IPS-18c (cell line): ENCODE results near the gene PPFIA1.
"Not testable (repeated sequence)": the region's sequence is repeated elsewhere in the genome, so short reads cannot be mapped to it uniquely, and the experiment has no call there.

ENCODE experiments used
- H3K4me3 ChIP-seq: 2 replicates; pipeline ENCODE4 v1.7.0; 2013; ENCODE audit warnings: low read depth, mild to moderate bottlenecking, low read length, moderate library complexity; ENCODE audit not compliant: insufficient read depth
- H3K9me3 ChIP-seq: one replicate; pipeline ENCODE4 v1.6.1; 2013; ENCODE audit warnings: mild to moderate bottlenecking, low read length, moderate library complexity; ENCODE audit not compliant: control insufficient read depth, insufficient read depth

Gene PPFIA1

DNA sequence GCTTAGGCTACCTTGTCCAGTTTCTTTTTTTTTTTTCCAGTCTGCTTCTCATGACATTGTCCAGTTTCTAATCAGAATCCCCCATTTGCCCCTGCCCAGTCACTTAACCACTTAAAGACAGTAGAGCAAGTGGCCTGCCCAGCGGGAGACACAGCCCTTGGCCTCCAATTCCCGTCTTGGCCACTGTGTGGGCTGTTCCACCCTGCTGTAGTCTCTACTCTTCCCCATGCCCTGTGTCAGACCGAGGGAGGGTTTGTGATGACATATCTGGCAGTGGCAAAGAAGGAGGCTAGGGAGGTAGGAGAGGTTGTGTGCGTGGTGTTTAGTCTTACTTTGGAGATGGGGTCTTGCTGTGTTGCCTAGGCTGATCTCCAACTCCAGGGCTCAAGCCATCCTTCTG lies 11.5 kb downstream of the PPFIA1 start:
- Histone ChIP-seq H3K9me3 (no peaks in the 10 kb centered on the region), H3K4me3 (no peak overlapping the region)

DNA sequence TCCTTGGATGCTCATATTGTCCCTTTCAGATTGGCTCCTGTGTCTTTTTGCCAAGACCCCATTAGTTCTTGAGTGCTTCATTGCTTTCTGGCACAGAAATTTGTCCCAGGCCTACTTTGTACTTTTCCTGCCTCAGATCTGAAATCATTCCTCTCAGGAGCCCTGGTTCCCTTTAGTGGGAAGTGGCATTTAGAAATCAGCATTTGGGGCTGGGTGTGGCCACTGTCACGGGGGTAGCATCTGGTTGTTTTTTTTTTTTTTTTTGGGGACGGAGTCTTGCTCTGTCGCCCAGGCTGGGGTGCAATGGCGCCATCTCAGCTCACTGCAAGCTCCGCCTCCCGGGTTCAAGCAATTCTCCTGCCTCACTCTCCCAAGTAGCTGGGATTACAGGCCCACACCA lies 18.2 kb downstream of the PPFIA1 start:
- Histone ChIP-seq H3K4me3 (no peak overlapping the region), H3K9me3 (no peaks in the 10 kb centered on the region)

DNA sequence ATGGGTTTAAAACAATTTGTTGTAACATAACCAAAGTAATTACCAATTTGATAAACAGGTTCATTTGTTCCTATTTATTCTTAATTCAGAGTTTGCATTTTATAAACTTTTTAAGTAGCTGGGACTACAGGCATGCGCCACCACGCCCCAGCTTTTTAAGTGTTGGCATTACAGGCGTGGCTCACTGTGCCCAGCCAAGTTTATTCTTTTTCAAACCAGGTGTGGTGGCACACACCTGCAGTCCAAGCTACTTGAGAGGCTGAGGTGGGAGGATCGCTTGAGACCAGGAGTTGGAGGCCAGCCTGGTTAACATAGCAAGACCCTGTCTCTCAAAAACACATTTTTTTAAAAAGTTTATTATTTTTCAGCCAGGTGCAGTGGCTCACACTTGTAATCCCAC lies 19.1 kb downstream of the PPFIA1 start:
- Histone ChIP-seq H3K9me3 (no peaks in the 10 kb centered on the region), H3K4me3 (no peak overlapping the region)

DNA sequence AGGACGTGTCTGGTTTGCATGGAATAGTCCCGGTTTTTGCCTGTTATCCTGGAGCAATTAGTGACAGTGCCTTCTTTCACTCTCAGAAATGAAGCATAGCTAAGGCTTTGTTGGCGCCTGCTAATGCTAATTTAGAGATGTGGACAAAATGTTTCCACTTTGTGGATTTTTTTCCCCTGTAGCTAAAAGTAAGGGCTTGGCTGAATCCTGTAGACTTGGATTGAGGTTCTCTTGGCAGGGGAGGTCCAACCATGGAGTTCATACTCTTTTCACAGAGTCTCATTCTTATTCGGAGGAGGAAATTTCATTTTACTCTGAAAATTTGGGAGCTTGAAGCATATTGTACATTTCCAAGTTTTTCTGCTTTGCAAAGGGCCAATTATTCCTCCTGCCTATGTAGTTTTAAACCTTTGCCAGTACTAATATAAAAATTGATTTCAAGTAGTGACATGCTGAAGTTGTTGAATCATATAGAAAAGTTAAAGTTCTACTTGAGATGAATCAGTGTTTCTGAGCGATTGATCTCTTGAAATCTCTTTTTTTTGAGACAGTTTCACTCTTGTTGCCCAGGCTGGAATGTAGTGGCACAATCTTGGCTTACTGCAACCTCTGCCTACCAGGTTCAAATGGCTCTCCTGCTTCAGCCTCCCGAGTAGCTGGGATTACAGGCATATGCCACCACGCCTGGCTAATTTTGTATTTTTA lies 20.0 kb downstream of the PPFIA1 start:
- H3K4me3 ChIP-seq, result no peak overlapping the region
- no peaks in the 10 kb centered on the region for H3K9me3 ChIP-seq

DNA sequence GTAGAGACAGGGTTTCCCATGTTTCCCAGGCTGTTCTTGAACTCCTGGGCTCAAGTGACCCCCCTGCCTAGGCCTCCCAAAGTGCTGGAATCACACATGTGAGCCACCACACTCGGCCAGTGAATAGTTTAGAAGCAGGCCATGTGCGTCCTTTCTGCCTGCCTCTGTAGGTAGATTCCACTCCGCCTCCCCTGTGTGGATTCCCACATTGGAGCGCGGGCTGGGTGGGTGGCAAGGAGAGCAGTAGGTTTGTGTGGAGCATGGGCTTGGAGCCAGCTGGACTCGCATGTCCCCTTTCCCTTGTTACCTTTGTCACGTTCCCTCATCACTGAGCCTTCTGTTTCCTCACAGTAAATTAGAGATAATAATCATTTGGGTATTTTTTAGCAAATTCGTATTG lies 21.7 kb downstream of the PPFIA1 start:
- Histone ChIP-seq H3K4me3 (no peak overlapping the region), H3K9me3 (no peaks in the 10 kb centered on the region)

DNA sequence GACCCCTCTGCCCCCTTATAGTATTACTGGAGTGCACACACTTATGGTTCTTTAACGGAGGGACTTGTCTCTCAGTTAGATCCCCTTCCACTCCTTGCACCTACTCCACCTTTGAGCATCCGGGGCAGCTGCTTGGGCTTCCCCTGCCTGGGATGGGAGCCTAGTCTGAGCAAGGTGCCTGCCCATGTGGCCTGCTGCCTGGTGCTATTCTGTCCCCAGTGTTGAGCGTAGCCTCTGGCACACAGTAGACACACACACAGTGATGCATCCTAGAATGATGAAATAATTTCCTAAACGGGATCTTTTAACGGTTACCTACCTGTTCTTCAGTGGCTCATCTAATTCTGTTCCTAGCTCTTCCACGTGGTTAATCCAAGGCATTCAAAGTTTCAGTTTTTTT lies 22.4 kb downstream of the PPFIA1 start:
- Histone ChIP-seq H3K4me3 (no peak overlapping the region), H3K9me3 (no peaks in the 10 kb centered on the region)

- H3K9me3 ChIP-seq, H3K4me3 ChIP-seq: not testable (repeated sequence)
These were observed 24.7 kb downstream of the PPFIA1 start for GRCh38 chr11:70295166-70295565.

DNA sequence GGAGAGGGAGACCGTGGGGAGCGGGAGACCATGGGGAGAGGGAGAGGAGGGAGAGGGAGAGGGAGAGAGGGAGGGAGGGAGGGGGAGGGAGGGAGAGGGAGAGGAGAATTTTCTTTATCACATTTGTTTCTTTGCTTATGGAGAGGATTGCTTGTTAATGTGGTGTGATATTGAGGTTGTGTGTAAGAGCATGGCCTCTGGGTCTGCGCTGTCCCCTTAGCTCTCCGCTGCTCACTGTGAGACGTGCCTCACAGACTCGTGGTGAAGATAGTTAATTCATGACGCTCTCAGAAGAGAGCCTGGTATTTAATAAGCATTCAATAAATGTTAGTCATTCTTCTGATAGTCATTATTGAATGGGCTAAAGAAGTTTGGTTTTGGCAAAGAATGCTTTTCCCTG lies 26.2 kb downstream of the PPFIA1 start:
- Histone ChIP-seq H3K4me3 (no peak overlapping the region), H3K9me3 (no peaks in the 10 kb centered on the region)

DNA sequence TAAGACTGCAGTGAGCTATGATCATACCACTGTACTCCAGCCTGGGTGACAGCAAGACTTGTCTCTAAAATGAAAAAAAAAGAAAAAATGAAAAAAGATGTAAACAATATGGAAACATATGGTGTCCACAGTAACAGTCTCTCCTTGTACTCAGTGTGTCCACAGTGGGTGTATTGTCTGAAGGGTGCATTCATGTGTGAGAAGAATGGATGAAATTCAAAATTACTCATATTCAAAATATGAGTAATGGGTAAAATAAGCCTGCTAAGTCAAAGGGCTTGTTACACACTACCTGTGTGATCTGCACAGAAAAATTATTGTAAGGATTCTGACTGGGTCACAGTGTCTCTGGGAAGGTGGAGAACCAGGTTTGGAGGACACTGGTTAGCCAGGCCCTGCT lies 26.9 kb downstream of the PPFIA1 start:
- Histone ChIP-seq H3K9me3 (no peaks in the 10 kb centered on the region), H3K4me3 (no peak overlapping the region)

- no peaks in the 10 kb centered on the region for H3K9me3 ChIP-seq
- H3K4me3 ChIP-seq, result no peak overlapping the region
These were observed 27.9 kb downstream of the PPFIA1 start for GRCh38 chr11:70298243-70298915.

DNA sequence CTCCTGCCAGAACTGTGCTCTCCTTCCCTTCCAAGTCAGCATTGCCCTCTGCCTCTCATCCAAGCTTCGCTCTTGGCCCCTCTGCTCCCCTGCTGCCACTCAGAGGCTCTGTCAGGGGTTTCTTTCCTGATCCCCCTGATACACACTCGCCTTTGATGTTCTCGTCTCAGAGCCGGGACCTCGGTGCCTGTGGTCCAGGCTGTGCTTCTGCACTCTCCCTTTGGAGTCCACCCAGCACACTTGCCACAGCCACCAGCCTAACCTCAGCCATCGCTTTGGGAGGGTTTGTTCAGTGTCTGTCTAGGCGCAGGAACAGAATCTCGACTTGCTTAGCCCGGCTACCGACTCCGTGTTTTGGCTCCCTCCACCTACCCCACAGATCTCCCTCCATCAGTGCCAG lies 29.1 kb downstream of the PPFIA1 start:
- H3K9me3 ChIP-seq, result no peaks in the 10 kb centered on the region
- no peak overlapping the region for H3K4me3 ChIP-seq

DNA sequence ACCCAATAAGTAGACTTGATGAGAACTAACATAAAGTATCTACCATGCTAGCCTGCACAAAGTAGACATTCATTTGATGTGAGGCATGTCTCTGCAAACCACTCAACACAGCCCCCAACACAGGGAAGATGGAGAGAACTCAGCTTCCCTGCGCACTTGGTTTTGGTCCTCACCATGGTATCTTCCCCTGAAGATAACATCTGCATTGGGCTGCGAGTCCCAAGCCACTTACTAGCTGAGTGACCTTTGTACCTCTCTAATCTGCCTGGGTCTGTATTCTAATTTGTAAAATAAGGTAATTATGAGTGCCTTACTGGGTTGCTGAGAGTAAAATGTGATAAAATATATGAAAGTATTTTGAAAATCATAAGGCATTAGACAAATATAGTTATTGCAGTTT lies 30.7 kb downstream of the PPFIA1 start:
- Histone ChIP-seq H3K4me3 (no peak overlapping the region), H3K9me3 (no peaks in the 10 kb centered on the region)

DNA sequence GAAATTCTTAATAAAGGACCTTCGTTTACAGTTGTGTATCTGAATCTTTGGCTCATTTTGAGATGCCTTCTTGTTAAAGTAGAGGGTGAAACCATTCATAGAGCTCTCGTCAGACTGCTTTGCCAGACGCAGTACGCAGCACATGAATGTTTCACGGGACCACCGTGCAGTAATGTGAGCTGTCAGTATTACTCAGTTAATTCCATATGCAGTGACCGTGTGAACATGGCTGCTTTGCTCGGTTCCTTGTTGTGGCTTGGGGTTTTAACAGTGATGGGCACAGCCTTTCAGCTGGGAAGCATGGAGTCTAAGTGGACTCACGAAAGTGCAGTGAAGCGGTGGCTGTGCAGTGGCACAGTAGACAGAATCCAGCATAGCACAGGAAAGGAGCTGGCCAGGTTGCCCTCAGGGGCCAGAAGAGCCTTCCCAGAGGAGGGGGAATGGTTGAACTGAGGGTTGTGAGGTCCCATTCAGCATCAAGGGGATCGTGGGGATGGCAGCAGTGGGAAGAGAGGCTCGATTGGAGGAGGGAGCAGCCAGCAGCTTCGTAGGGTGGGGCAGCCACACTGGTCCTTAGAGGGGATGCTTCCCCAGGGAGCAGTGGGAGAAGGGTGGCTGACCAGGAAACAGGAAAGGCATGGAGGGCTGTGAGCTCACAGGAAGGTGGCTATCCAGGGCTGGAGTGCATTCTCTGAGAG lies 31.4 kb downstream of the PPFIA1 start:
- no peak overlapping the region for H3K4me3 ChIP-seq
- H3K9me3 ChIP-seq, result no peaks in the 10 kb centered on the region

- no peak overlapping the region for H3K4me3 ChIP-seq
- H3K9me3 ChIP-seq, result no peaks in the 10 kb centered on the region
These were observed 31.9 kb downstream of the PPFIA1 start for GRCh38 chr11:70302419-70302752.

DNA sequence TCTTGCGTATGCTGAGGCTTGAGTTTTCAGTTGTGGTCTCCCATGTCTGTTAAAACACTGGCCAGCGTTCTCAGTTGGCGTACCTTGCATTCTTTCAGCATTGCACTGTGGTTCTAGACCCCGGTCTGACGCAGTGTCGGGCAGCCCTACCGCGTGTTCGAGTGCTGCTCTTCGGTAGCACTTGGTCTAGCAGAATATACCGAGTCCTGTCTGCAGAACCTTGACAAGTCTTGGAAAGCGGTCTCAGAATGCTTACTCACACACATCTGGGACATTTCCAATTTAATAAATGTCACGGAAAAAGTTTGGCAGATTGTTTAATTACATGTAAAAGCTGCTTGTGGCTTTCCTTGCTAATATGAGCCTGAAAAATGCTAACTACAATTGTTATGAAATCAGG lies 32.6 kb downstream of the PPFIA1 start:
- H3K9me3 ChIP-seq, result no peaks in the 10 kb centered on the region
- no peak overlapping the region for H3K4me3 ChIP-seq

DNA sequence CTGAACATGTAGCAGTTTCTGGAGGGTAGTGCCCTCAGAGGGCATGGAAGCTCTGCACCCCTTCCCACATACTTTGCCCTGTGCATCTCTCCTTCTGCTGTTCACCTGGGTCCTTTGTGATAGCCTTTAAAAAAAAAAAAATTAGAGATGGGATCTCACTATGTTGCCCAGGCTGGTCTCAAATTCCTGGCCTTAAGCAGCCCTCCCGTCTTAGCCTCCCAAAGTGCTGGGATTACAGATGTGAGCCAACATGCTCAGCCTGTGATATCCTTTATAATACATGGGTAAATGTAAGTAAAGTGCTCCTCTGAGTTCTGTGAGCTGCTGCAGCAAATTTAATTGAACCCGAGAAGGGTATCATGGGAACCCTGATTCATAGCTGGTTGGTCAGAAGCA lies 33.7 kb downstream of the PPFIA1 start:
- Histone ChIP-seq H3K4me3 (no peak overlapping the region), H3K9me3 (no peaks in the 10 kb centered on the region)

- Histone ChIP-seq H3K9me3 (no peaks in the 10 kb centered on the region), H3K4me3 (no peak overlapping the region)
These were observed 35.0 kb downstream of the PPFIA1 start for GRCh38 chr11:70305501-70305900.

GRCh38 chr11:70306586-70307033 lies 36.1 kb downstream of the PPFIA1 start:
- Histone ChIP-seq H3K9me3 (no peaks in the 10 kb centered on the region), H3K4me3 (no peak overlapping the region)
